ENCODE results near the gene ELAVL1. TPM values are rescaled to one million over a fixed set of nuclear protein-coding genes. Genes with fewer than 3 reads are reported as not detected.

The ELAVL1 gene
- total and polyA plus RNA-seq, 2 experiments from 2014 or later, result 81.6 to 143 TPM

GRCh38 chr19:7933411-7933810, 72.0 kb downstream of the ELAVL1 start:
- TF ChIP-seq REST (IDR thresholded peaks at IDR 0.05; ENCODE audit: unreplicated experiment) (no peak), CTCF (conservative IDR thresholded peaks at IDR 0.05; ENCODE audit: low read depth in 2 of 2) (peak; percentile 56 to 60)
- Mint-ChIP-seq H3K4me1 (no peaks in the 10 kb centered on the region; the same call in 2 of the 3 replicates), H3K27me3 (ENCODE audit: insufficient read depth, low read depth, poor library complexity) (peaks cover 9% of the 10 kb centered on the region), H3K36me3 (ENCODE audit: low read depth) (peaks cover 74% of the 10 kb centered on the region), H3K9me3 (no peaks in the 10 kb centered on the region), H3K4me3 (no peak overlapping the region), H3K27ac (no peak overlapping the region)
- Histone ChIP-seq H3K27ac (ENCODE audit: low read depth) (no peak overlapping the region), H3K4me2 (no peak overlapping the region), H2AFZ (no peak overlapping the region), H3K4me1 (ENCODE audit: insufficient read depth) (no peaks in the 10 kb centered on the region), H4K20me1 (replicated peaks; ENCODE audit: insufficient read depth) (peaks cover 14% of the 10 kb centered on the region; the same call in 1 of the 2 replicates), H3K36me3 (ENCODE audit: insufficient read depth) (peaks cover 28% of the 10 kb centered on the region; the same call in 1 of the 2 replicates), H3K4me3 (no peak overlapping the region), H3F3A (replicated peaks; ENCODE audit: low read depth) (peaks cover 24% of the 10 kb centered on the region), H3K9me2 (ENCODE audit: insufficient read depth) (no peaks in the 10 kb centered on the region), H3K27me3 (ENCODE audit: insufficient read depth) (no peaks in the 10 kb centered on the region), H3K79me2 (replicated peaks; ENCODE audit: insufficient read depth) (peaks cover 7% of the 10 kb centered on the region; the same call in 1 of the 2 replicates)
- DNase-seq (ENCODE audit: low spot score) (peak; percentile 41), ATAC-seq (peak; percentile 48)

- H4K20me1 ChIP-seq (replicated peaks; ENCODE audit: insufficient read depth), result peaks cover 9% of the 10 kb centered on the region; the same call in 1 of the 2 replicates
- H3K27ac Mint-ChIP-seq, result no peak overlapping the region
- H3K4me3 Mint-ChIP-seq, result no peak overlapping the region
- ATAC-seq (no peak), DNase-seq (ENCODE audit: low spot score) (no peak)
- peaks cover 21% of the 10 kb centered on the region for H3F3A ChIP-seq (replicated peaks; ENCODE audit: low read depth)
- H3K4me2 ChIP-seq, result no peak overlapping the region
- H3K4me1 ChIP-seq (ENCODE audit: insufficient read depth), result no peaks in the 10 kb centered on the region
- H3K27ac ChIP-seq (ENCODE audit: low read depth), result no peak overlapping the region
- no peaks in the 10 kb centered on the region; the same call in 2 of the 3 replicates for H3K4me1 Mint-ChIP-seq
- H3K36me3 Mint-ChIP-seq (ENCODE audit: low read depth), result peaks cover 77% of the 10 kb centered on the region
- H3K4me3 ChIP-seq, result no peak overlapping the region
- 0 out of 2 replicates have a peak, but pooled peaks cover 2% of the 10 kb centered on the region for H3K79me2 ChIP-seq (replicated peaks; ENCODE audit: insufficient read depth)
- peaks cover 9% of the 10 kb centered on the region for H3K27me3 Mint-ChIP-seq (ENCODE audit: insufficient read depth, low read depth, poor library complexity)
- H3K9me3 Mint-ChIP-seq, result no peaks in the 10 kb centered on the region
- no peaks in the 10 kb centered on the region for H3K27me3 ChIP-seq (ENCODE audit: insufficient read depth)
- no peaks in the 10 kb centered on the region for H3K9me2 ChIP-seq (ENCODE audit: insufficient read depth)
- H3K36me3 ChIP-seq (ENCODE audit: insufficient read depth), result peaks cover 27% of the 10 kb centered on the region; the same call in 1 of the 2 replicates
- no peak overlapping the region for H2AFZ ChIP-seq
- TF ChIP-seq POLR2AphosphoS5 (IDR thresholded peaks at IDR 0.05; ENCODE audit: low read depth) (no peak), ZNF462 (CRISPR knock-in tag; IDR thresholded peaks at IDR 0.05) (no peak), ETS1 (IDR thresholded peaks at IDR 0.05) (no peak), EZH2phosphoT487 (IDR thresholded peaks at IDR 0.05; ENCODE audit: unreplicated experiment) (no peak)
Measured at GRCh38 chr19:7932930-7933300, 72.5 kb downstream of the ELAVL1 start.
